GM18507 (cell line): ENCODE measurements around the gene KIAA1586.
A peak's percentile ranks its signal among the peaks of the same experiment; 100 is the strongest.
"Not testable (repeated sequence)": the region's sequence is repeated elsewhere in the genome, so short reads cannot be mapped to it uniquely, and the experiment has no call there.

Experiments
- DNase-seq: peaks from one replicate; pipeline ENCODE4 v3.0.0; 2011; ENCODE audit warnings: low read depth; ENCODE audit not compliant: insufficient read length; ENCODE audit errors: extremely low spot score
- FAIRE-seq: peaks from 2 replicates; lab custom pipeline; 2011; peaks lifted over from hg19 to GRCh38; lab: Jason Lieb, UNC

The KIAA1586 gene

GRCh38 chr6:57046332-57047256 is at the start of gene KIAA1586:
KIAA1586 (plus strand) TSS chr6:57046693; CDS start chr6:57046756, 63 bp downstream.
- not testable (repeated sequence) for FAIRE-seq
- DNase-seq, result peak; percentile 64

GRCh38 chr6:56999049-56999448 is 47.4 kb upstream of the KIAA1586 start:
- DNase-seq, result no peak
- no peak for FAIRE-seq

GRCh38 chr6:56999748-57000147 is 46.7 kb upstream of the KIAA1586 start:
- FAIRE-seq, DNase-seq: not testable (repeated sequence)

GRCh38 chr6:57002197-57002596 is 44.3 kb upstream of the KIAA1586 start:
- DNase-seq, result no peak
- no peak for FAIRE-seq

- DNase-seq, result no peak
- no peak for FAIRE-seq
Measured at GRCh38 chr6:57004292-57004691, 42.2 kb upstream of the KIAA1586 start.

- FAIRE-seq, result no peak
- DNase-seq, result no peak
Measured at GRCh38 chr6:57006101-57006500, 40.4 kb upstream of the KIAA1586 start.

GRCh38 chr6:57008069-57008468 is 38.4 kb upstream of the KIAA1586 start:
- not testable (repeated sequence) for DNase-seq, FAIRE-seq

- no peak for FAIRE-seq
- DNase-seq, result no peak
Measured at GRCh38 chr6:57013521-57013926, 33.0 kb upstream of the KIAA1586 start.

- no peak for DNase-seq
- FAIRE-seq, result no peak
Measured at GRCh38 chr6:57017069-57017468, 29.4 kb upstream of the KIAA1586 start.

GRCh38 chr6:57017841-57018240 is 28.7 kb upstream of the KIAA1586 start:
- DNase-seq, result no peak
- FAIRE-seq, result no peak

GRCh38 chr6:57019434-57019833 is 27.1 kb upstream of the KIAA1586 start:
- FAIRE-seq (no peak), DNase-seq (no peak)

- DNase-seq (peak; percentile 17), FAIRE-seq (peak; percentile 81)
Measured at GRCh38 chr6:57021086-57021720, 25.3 kb upstream of the KIAA1586 start.

GRCh38 chr6:57024321-57024720 is 22.2 kb upstream of the KIAA1586 start:
- no peak for FAIRE-seq
- no peak for DNase-seq

GRCh38 chr6:57024775-57025174 is 21.7 kb upstream of the KIAA1586 start:
- FAIRE-seq, result no peak
- no peak for DNase-seq

- FAIRE-seq (no peak), DNase-seq (no peak)
Measured at GRCh38 chr6:57026001-57026400, 20.5 kb upstream of the KIAA1586 start.

- no peak for FAIRE-seq
Measured at GRCh38 chr6:57027301-57027700, 19.2 kb upstream of the KIAA1586 start.

GRCh38 chr6:57029213-57029612 is 17.3 kb upstream of the KIAA1586 start:
- FAIRE-seq (no peak), DNase-seq (no peak)

More at GRCh38 chr6:57027301-57027700, 19.2 kb upstream of the KIAA1586 start:
- no peak for DNase-seq

GRCh38 chr6:57033228-57033627 is 13.3 kb upstream of the KIAA1586 start:
- DNase-seq, result no peak

GRCh38 chr6:57035549-57035948 is 10.9 kb upstream of the KIAA1586 start:
- no peak for DNase-seq
- no peak for FAIRE-seq

More at GRCh38 chr6:57033228-57033627, 13.3 kb upstream of the KIAA1586 start:
- FAIRE-seq, result peak; percentile 24

GRCh38 chr6:57038906-57039305 is 7.6 kb upstream of the KIAA1586 start:
- FAIRE-seq (no peak), DNase-seq (no peak)

- no peak for DNase-seq
- FAIRE-seq, result no peak
Measured at GRCh38 chr6:57040011-57040410, 6.5 kb upstream of the KIAA1586 start.
